ENCODE results near the gene EPB41L5.

EPB41L5 gene

GRCh38 chr2:120204945-120205670 is 192.2 kb downstream of the EPB41L5 start:
- Histone ChIP-seq H3K27ac (replicated peaks) (no peak overlapping the region), H3K27me3 (ENCODE audit: insufficient read depth, poor library complexity, severe bottlenecking) (no peaks in the 10 kb centered on the region), H3K4me3 (replicated peaks; ENCODE audit: insufficient read depth, low read length) (no peak overlapping the region)
- no peak for DNase-seq (ENCODE audit: low read depth in 1 of 2, low spot score in 1 of 2)
- TF ChIP-seq CTCF (IDR thresholded peaks at IDR 0.05; ENCODE audit: insufficient read depth, low read length) (no peak), POLR2AphosphoS5 (IDR thresholded peaks at IDR 0.05; ENCODE audit: low read depth) (no peak), GABPA (IDR thresholded peaks at IDR 0.05; ENCODE audit: low read depth) (no peak), REST (IDR thresholded peaks at IDR 0.05; ENCODE audit: insufficient replicate concordance, low read depth) (no peak), SPI1 (IDR thresholded peaks at IDR 0.05; ENCODE audit: borderline replicate concordance, low read depth) (no peak)

GRCh38 chr2:120206022-120206581 is 193.2 kb downstream of the EPB41L5 start:
- DNase-seq (ENCODE audit: low read depth in 1 of 2, low spot score in 1 of 2): no peak
- no peaks in the 10 kb centered on the region for H3K27me3 ChIP-seq (ENCODE audit: insufficient read depth, poor library complexity, severe bottlenecking)
- TF ChIP-seq CTCF (IDR thresholded peaks at IDR 0.05; ENCODE audit: insufficient read depth, low read length) (no peak), POLR2AphosphoS5 (IDR thresholded peaks at IDR 0.05; ENCODE audit: low read depth) (no peak)

GRCh38 chr2:120208381-120209353 is 195.8 kb downstream of the EPB41L5 start:
- no peak overlapping the region for H3K4me3 ChIP-seq (replicated peaks; ENCODE audit: insufficient read depth, low read length)
- TF ChIP-seq CTCF (IDR thresholded peaks at IDR 0.05; ENCODE audit: insufficient read depth, low read length) (no peak), REST (IDR thresholded peaks at IDR 0.05; ENCODE audit: insufficient replicate concordance, low read depth) (no peak), SPI1 (IDR thresholded peaks at IDR 0.05; ENCODE audit: borderline replicate concordance, low read depth) (no peak), POLR2AphosphoS5 (IDR thresholded peaks at IDR 0.05; ENCODE audit: low read depth) (no peak), GABPA (IDR thresholded peaks at IDR 0.05; ENCODE audit: low read depth) (no peak)
- H3K27ac ChIP-seq (replicated peaks): no peak overlapping the region
- H3K27me3 ChIP-seq (ENCODE audit: insufficient read depth, poor library complexity, severe bottlenecking): no peaks in the 10 kb centered on the region
- DNase-seq (ENCODE audit: low read depth in 1 of 2, low spot score in 1 of 2): no peak

More at GRCh38 chr2:120206022-120206581, 193.2 kb downstream of the EPB41L5 start:
- Histone ChIP-seq H3K27ac (replicated peaks) (no peak overlapping the region), H3K4me3 (replicated peaks; ENCODE audit: insufficient read depth, low read length) (no peak overlapping the region)
